OCI-LY7 (cell line): Measurements from ENCODE around the gene CEP192.

Source experiments
- CTCF ChIP-seq: fragments of 200-600 bp; sonication (generic); conservative IDR thresholded peaks from 2 replicates; pipeline ENCODE4 v1.5.1; 2014; ENCODE audit warnings: mild to moderate bottlenecking, antibody characterized with exemption, low read length, moderate library complexity, mixed read lengths
- EZH2phosphoT487 ChIP-seq: fragments of 200-600 bp; sonication (generic); IDR thresholded peaks from 2 replicates; pipeline ENCODE4 v1.6.1; 2018; ENCODE audit warnings: low read depth, borderline replicate concordance, mild to moderate bottlenecking, mixed run types, antibody characterized with exemption, low read length, moderate library complexity, mixed read lengths

- no peak for TF ChIP-seq CTCF
- no peak for TF ChIP-seq EZH2phosphoT487
Measured at GRCh38 chr18:13124411-13124810, 133.2 kb downstream of the CEP192 start.
